ENCODE data around the gene SMARCE1.

DNA sequence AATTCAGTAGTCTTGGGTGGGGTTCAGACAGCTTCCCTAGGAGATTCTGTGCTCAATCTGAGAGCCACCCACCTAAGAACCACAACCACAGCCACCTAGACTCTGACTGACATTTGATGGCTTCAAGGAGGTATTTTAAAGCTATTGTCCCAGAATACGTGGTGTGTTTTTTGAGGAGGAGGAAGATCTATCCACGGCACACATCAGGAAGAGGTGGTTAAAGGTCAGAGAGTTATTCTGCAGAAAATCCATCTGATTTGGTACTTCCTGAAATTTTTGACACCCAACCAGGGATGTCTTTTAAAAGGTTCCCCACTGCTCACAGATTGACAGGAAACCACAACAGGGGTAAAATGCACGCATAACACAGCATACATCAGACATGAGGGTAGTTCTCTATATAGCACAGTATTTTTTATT lies 25.1 kb downstream of the SMARCE1 start:
- no peak for TF ChIP-seq MYNN (tag by site-specific recombination; IDR thresholded peaks at IDR 0.05; ENCODE audit: borderline replicate concordance)
- TF ChIP-seq, protein P1, sequence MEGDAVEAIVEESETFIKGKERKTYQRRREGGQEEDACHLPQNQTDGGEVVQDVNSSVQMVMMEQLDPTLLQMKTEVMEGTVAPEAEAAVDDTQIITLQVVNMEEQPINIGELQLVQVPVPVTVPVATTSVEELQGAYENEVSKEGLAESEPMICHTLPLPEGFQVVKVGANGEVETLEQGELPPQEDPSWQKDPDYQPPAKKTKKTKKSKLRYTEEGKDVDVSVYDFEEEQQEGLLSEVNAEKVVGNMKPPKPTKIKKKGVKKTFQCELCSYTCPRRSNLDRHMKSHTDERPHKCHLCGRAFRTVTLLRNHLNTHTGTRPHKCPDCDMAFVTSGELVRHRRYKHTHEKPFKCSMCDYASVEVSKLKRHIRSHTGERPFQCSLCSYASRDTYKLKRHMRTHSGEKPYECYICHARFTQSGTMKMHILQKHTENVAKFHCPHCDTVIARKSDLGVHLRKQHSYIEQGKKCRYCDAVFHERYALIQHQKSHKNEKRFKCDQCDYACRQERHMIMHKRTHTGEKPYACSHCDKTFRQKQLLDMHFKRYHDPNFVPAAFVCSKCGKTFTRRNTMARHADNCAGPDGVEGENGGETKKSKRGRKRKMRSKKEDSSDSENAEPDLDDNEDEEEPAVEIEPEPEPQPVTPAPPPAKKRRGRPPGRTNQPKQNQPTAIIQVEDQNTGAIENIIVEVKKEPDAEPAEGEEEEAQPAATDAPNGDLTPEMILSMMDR (tag by site-specific recombination; IDR thresholded peaks at IDR 0.05), result no peak
- TF ChIP-seq ZFHX2 (tag by site-specific recombination; conservative IDR thresholded peaks at IDR 0.05), result no peak
- no peak for TF ChIP-seq SCRT2 (tag by site-specific recombination; IDR thresholded peaks at IDR 0.05)
